Measurements from ENCODE around the gene TERT.

TERT gene

GRCh38 chr5:1219098-1219767 is 75.6 kb downstream of the TERT start:
- no peak for DNase-seq (ENCODE audit: low read depth in 3 of 3)

GRCh38 chr5:1218351-1219080 is 76.4 kb downstream of the TERT start:
- DNase-seq (ENCODE audit: low read depth in 3 of 3), result no peak

- no peak for DNase-seq (ENCODE audit: low read depth in 3 of 3)
Measured at GRCh38 chr5:1217596-1218206, 77.2 kb downstream of the TERT start.

DNA sequence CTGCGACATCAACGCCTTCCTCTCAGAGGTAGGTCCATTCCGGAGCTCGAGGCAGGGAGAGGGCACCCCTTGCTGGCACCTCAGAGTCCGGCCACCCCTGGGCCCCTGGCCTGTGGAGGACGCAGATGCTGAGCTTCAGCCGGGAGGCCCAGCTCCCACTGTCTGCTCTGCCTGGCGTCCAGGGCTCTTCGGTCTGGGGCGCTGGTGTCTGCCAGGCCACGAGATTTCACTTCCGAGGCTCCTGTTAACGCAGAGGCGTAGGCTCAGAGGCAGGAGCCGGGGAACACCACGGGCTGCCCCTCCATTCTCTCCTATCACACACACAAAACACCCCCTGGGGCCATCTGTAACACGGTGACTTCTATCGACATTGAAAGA is 78.0 kb downstream of the TERT start:
- no peak for DNase-seq (ENCODE audit: low read depth in 3 of 3)

DNA sequence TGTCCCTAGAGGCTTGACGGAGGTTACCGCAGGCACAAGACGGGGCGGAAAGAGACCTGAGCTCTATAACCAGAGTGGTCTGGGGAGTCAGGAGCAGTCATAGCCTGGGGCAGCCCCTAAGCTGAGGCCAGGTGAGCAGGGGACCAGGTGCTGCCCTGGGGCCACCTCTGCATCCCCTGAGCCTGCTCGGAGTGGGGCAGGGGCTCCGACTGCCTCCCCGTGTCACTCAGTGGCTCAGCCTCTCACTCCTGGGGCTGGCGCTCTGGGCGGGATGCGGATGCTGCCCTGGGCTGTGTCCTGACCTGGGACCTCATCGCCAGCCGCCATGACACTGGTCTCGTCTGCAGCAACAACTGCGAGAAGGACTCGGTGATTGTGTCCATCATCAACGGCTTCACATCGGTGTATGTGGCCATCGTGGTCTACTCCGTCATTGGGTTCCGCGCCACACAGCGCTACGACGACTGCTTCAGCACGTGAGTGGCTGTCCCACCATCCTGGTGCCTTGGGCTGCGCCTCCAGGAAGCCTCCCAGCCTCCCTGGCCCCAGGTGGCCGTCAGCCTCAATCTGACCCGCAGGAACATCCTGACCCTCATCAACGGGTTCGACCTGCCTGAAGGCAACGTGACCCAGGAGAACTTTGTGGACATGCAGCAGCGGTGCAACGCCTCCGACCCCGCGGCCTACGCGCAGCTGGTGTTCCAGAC is 78.5 kb downstream of the TERT start:
- no peak for DNase-seq (ENCODE audit: low read depth in 3 of 3)

GRCh38 chr5:1215320-1216096 is 79.4 kb downstream of the TERT start:
- DNase-seq (ENCODE audit: low read depth in 3 of 3), result no peak

DNA sequence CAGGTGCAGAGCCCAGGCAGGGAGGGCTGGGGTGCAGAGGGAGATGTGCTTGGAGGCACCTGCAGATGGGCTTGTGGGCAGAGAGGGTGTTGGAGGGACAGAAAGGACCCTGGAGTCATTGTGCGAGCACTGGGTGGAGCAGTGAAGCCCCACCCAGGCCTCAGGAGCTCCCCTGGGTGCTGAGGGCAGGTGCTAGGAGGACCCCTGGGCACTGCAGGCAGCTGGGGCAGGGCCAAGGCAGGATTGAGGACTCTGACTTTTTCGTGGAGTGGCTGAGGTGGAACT is 80.0 kb downstream of the TERT start:
- DNase-seq (ENCODE audit: low read depth in 3 of 3), result no peak

- no peak for DNase-seq (ENCODE audit: low read depth in 3 of 3)
Measured at GRCh38 chr5:1214163-1214935, 80.5 kb downstream of the TERT start.

DNA sequence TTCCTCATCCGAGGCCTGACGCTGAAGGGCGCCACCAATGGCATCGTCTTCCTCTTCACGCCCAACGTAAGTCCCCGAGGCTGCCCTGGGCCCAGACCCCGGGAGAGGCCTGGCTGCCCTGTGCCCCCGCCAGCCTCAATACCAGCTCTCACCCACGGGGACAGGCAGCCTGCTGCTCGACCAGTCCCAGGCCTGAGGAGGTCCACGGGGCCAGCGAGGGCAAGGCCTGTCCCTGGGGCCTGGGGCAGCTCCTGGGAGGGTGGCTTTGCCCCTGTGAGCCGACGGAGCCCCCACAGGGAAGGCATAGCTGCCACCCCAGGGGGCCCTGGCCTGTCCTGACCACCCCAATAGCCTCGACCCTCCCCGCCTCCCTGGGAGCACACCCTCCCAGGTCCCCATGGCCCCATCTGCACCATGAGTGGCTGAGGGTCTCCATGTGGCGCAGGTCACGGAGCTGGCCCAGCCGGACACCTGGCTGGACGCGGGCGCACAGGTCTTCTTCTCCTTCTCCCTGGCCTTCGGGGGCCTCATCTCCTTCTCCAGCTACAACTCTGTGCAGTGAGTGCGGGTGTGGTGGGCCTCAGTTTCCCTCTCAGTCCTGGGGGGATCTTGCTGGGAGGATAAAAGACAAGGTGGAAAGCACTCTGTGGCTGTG is 81.2 kb downstream of the TERT start:
- no peak for DNase-seq (ENCODE audit: low read depth in 3 of 3)

DNA sequence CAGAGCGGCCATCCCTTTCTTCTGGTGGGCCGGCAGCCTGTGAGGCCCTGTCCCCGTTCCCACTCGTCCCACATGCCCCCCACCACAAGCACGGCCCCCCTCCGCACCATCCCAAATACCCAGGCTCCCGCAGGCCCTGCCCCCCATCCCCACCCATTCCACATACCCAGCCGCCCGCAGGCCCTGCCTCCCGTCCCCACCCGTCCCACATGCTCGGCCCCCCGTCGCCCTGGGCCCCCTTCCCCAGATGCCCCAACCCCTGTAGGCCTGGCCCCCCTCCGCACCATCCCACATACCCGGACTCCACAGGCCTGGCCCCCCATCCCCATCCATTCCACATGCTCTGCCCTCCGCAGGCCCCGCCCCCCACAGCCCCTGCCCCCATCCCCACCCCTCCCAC is 82.0 kb downstream of the TERT start:
- no peak for DNase-seq (ENCODE audit: low read depth in 3 of 3)

GRCh38 chr5:1212271-1212670 is 82.6 kb downstream of the TERT start:
- no peak for DNase-seq (ENCODE audit: low read depth in 3 of 3)

- DNase-seq (ENCODE audit: low read depth in 3 of 3), result no peak
Measured at GRCh38 chr5:1211701-1212100, 83.2 kb downstream of the TERT start.

DNA sequence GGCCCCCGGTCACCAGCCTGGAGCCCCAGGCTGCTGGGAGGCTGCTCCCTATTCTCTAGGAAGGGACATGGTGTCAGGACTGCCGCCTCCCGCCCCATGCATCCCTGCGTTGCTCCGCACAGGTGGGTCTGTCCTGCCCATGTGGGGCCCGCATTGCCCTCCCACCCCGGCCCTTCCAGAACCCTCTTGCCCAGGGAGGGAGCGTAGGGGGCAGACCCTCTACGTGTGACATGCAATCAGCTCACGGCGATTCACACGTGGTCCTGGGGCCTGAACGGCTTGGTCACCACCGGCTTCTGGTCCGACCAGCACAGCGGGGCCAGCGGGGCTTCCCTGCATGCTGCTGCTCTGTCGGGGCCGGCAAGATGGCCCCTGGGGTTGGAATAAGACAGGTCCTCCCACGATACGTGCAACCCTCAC is 84.0 kb downstream of the TERT start:
- no peak for DNase-seq (ENCODE audit: low read depth in 3 of 3)

GRCh38 chr5:1209896-1210776 is 84.7 kb downstream of the TERT start:
- DNase-seq (ENCODE audit: low read depth in 3 of 3), result no peak

- no peak for DNase-seq (ENCODE audit: low read depth in 3 of 3)
Measured at GRCh38 chr5:1209489-1209852, 85.4 kb downstream of the TERT start.

DNA sequence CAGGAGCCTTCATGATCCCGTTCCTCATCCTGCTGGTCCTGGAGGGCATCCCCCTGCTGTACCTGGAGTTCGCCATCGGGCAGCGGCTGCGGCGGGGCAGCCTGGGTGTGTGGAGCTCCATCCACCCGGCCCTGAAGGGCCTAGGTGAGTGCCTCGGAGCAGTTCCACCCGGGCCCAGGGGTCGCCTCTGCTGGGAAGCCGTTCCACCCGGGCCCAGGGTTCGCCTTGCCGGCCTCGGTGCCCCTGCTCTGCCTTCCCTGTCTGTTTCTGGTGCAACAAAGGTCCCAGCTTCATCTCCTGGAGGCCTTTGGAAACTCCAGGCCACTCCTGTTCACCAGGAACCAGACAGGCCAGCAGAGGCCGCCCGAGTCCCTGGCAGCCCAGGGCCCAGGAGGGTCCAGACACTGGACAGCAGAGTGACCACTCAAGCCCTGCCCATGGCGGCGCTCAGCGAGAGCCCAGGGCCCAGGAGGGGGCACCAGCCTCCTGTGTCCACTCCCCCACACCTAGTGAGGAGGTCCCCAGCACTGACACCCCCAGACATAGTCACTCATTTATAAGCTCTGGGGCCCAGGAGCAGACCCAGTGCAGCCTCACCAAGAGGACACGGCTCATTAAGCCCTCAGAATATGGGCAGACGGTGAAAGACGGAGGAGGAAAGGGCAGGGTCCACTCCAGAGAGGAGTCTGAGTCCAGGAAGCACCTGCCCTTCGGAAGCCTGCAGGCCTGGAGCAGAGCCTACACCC is 86.0 kb downstream of the TERT start:
- no peak for DNase-seq (ENCODE audit: low read depth in 3 of 3)

DNA sequence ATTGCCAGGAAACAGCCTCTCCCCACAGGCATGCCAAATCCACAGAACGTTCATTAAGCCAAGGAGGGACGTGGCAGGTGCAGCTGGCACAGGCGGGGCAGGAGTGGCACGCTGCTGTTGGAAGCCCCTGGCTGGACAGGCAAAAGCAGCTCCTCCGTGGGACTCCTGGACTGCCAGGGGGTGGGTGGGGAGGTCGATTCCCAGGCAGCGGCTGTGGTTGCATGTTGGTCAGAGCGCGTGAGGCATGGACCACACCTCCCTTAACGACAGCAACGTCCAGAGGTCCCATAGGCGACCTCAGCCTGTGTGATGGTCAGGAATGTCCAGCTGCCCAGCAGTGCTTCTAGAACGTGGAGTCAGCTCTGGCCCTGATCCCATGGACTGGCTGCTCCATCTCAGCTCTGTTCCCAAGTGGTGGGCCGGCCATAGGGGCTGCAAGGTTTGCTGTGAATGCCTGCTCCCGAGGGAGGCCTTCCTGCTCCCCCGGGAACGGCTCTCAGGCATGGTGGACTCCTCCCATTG is 86.6 kb downstream of the TERT start:
- DNase-seq (ENCODE audit: low read depth in 3 of 3), result no peak

DNA sequence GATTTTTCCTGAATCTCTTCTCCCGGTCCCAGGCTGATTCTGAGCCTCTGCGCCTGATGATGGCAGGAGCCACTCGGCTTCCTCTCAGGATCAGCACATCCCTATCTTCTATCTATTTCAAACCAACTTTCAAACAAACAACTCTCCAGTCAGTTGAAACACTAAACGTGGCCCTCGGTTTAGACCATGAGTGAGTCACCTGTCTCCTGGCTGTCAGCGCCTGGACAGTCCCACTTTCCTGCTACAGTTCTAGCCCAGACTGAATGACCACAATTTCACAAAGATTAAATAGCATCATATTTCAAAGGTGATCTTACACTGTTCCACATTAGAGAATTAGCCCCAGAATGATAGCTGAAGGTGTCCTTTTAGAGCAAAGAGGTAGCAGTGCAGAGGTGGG is 87.3 kb downstream of the TERT start:
- no peak for DNase-seq (ENCODE audit: low read depth in 3 of 3)

All from stimulated activated CD4-positive, alpha-beta T cell treated with anti-CD3 and anti-CD28 coated beads, TNF-alpha, amount 100 ng/mL, for 4 hours (primary cell).